Psoas muscle (tissue), 8 donors: ENCODE results near the gene TPO. TPM values are rescaled to one million over a fixed set of nuclear protein-coding genes. Genes with fewer than 3 reads are reported as not detected.

Experiments
- ATAC-seq, 4 donors: fragments of 200-7000 bp; cut with Tn5 transposase; one replicate each; pipeline ENCODE4 v1.9.1; 2020; ENCODE audit warnings: moderate library complexity in 3 of 4, mild to moderate bottlenecking in 2 of 4
- DNase-seq, 2 donors: peaks; one replicate each; pipeline ENCODE4 v3.0.0-alpha.2; 2020
- H3K27ac ChIP-seq: fragments of 200-600 bp; one replicate; pipeline ENCODE4 v1.8.0; 2022
- H3K27me3 ChIP-seq, 3 donors: fragments of 200-600 bp in 1 of 3; one replicate each; pipeline versions ENCODE4 v1.6.1 to v1.8.0; 2013 to 2022; ENCODE audit warnings: low read length in 2 of 3, mild to moderate bottlenecking in 2 of 3, moderate library complexity in 1 of 3; ENCODE audit not compliant: insufficient read depth in 3 of 3
- H3K36me3 ChIP-seq, 2 donors: fragments of 200-600 bp in 1 of 2; one replicate each; pipeline versions ENCODE4 v1.6.1 to v1.8.0; 2013 to 2022; ENCODE audit warnings: low read depth in 1 of 2, mild to moderate bottlenecking in 1 of 2, moderate library complexity in 1 of 2; ENCODE audit not compliant: insufficient read depth in 1 of 2
- H3K4me1 ChIP-seq: fragments of 200-600 bp; one replicate; pipeline ENCODE4 v1.8.0; 2022
- H3K4me3 ChIP-seq: fragments of 200-600 bp; one replicate; pipeline ENCODE4 v1.8.0; 2022; ENCODE audit warnings: mild to moderate bottlenecking
- H3K9me3 ChIP-seq: fragments of 200-600 bp; one replicate; pipeline ENCODE4 v1.8.0; 2022
- CTCF ChIP-seq: fragments of 200-600 bp; IDR thresholded peaks from one replicate; pipeline ENCODE4 v1.8.0; 2022; ENCODE audit warnings: antibody characterized with exemption
- WGBS, 3 donors: extraction: QIAGEN DNeasy Blood & Tissue Kit; methylation state at CpG; one replicate each; pipeline versions ENCODE4 v1.1.6 to v1.1.7; 2013; 5-methylcytosine and 5-hydroxymethylcytosine counted together
- intact Hi-C, 2 donors: fragments of 100-400 bp; cut with DNase I; formaldehyde crosslinking; loops; one replicate each; pipeline versions ENCODE4 v1.11.0 to v1.14.2; 2022
- polyA plus RNA-seq, 3 donors: library from polyadenylated mRNA; stranded (reverse); fragments of 200-250 nt; gene quantifications; one replicate each; pipeline ENCODE4 v1.2.3, GENCODE V29; 2013
- total RNA-seq, 4 donors: library from RNA; stranded (reverse); fragmentation: NEBNext Ultra II Directional in 2 of 4; extraction: Animal tissue kit (Norgen Biotek cat#: 25700) in 2 of 4; gene quantifications; one replicate each; pipeline versions ENCODE4 v1.2.1 to v1.2.4, GENCODE V29; 2021 to 2023
- donor health status: healthy with polysubstance abuse.
- donor health status: DM: no; HTN: no; CAD: no; lungs with moderate emphysema.
- donor health status: Bipolar disorder and iron deficiency.
- donor health status: healthy.
- donor health status: DM: yes; HTN: yes; CAD: no.
- donor health status: DM: no; HTN: no; CAD: no.
- donor health status: DM: no; HTN: no; CAD: no.
- donor health status: DM: yes; HTN: yes; CAD: no.

TPO gene
- total and polyA plus RNA-seq, 7 donors, result 2.1 to 4.5 (median 3.8) TPM

GRCh38 chr2:1422716-1423285 lies 9.5 kb downstream of the TPO start:
- WGBS, 3 donors, result 88 to 90% (median 88%) methylated on average over 26 of the region's 26 CpGs
- H3K27me3 ChIP-seq, result no peaks in the 10 kb centered on the region

GRCh38 chr2:1427086-1427485 lies 13.8 kb downstream of the TPO start:
- 87 to 97% (median 93%) methylated on average over 3 of the region's 3 CpGs for WGBS, 3 donors
- intact Hi-C loops, result no loop called here

More at GRCh38 chr2:1422716-1423285, 9.5 kb downstream of the TPO start:
- no peaks in the 10 kb centered on the region for H3K4me1 ChIP-seq
- H3K27ac ChIP-seq, result no peak overlapping the region
- TF ChIP-seq CTCF, result no peak
- no peaks in the 10 kb centered on the region for H3K9me3 ChIP-seq
- H3K4me3 ChIP-seq, result no peak overlapping the region
- ATAC-seq, result no peak
- intact Hi-C loops, result no loop called here
- no peaks in the 10 kb centered on the region for H3K36me3 ChIP-seq
- DNase-seq, result no peak

DNA sequence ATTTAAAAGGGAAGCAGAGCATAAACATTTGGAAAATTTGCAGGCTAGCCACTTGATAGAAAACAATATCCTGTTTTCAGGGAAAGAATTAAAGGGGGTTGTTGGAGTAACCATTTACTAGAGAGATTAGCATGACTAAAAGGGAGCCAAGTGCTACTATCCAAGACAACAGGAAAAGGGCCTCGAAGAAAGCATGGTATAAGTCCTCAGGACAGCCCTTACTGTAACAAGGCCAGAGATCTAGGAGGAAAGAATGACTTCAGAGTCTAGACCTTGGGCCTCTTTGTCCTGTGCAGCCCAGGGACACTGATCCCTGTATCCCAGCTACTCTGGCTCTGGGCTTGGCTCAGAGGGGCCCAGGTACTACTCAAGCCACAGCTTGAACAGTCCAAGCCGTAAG lies 16.6 kb downstream of the TPO start:
- H3K27ac ChIP-seq, result no peak overlapping the region
- H3K27me3 ChIP-seq, result no peaks in the 10 kb centered on the region
- intact Hi-C loops, result no loop called here
- no peak for DNase-seq
- no peaks in the 10 kb centered on the region for H3K4me1 ChIP-seq
- no peak for ATAC-seq
- WGBS, 3 donors, result 75 to 88% (median 79%) methylated on average over 2 of the region's 2 CpGs
- H3K36me3 ChIP-seq, result no peaks in the 10 kb centered on the region
- no peak for TF ChIP-seq CTCF
- H3K9me3 ChIP-seq, result no peaks in the 10 kb centered on the region
- H3K4me3 ChIP-seq, result no peak overlapping the region

More at GRCh38 chr2:1427086-1427485, 13.8 kb downstream of the TPO start:
- no peak overlapping the region for H3K4me3 ChIP-seq
- no peak overlapping the region for H3K27ac ChIP-seq
- no peaks in the 10 kb centered on the region for H3K36me3 ChIP-seq
- no peaks in the 10 kb centered on the region for H3K27me3 ChIP-seq
- TF ChIP-seq CTCF, result no peak
- no peaks in the 10 kb centered on the region for H3K4me1 ChIP-seq
- H3K9me3 ChIP-seq, result no peaks in the 10 kb centered on the region
- no peak for ATAC-seq
- no peak for DNase-seq

DNA sequence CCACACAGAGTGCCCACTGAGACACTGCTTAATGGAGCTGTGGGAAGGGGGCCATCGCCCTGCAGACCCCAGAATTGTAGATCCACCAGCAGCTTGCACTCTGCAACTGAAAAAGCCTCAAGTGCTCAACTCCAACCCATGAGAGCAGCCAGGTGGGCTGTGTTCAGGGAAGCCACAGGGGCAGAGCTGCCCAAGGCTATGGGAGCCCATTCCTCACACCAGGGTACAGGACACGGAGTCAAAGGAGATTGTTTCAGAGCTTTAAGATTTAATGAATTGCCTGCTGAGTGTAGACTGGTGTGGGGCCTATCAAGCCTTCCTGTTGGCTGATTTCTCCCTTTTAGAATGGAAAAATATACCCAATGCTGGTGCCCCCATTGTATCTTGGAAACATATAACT lies 17.2 kb downstream of the TPO start:
- 86 to 91% (median 89%) methylated on average over 2 of the region's 2 CpGs for WGBS, 3 donors

More for the DNA sequence above, 17.2 kb downstream of the TPO start:
- Histone ChIP-seq H3K36me3 (no peaks in the 10 kb centered on the region), H3K27ac (no peak overlapping the region), H3K4me1 (no peaks in the 10 kb centered on the region), H3K4me3 (no peak overlapping the region), H3K9me3 (no peaks in the 10 kb centered on the region), H3K27me3 (no peaks in the 10 kb centered on the region)
- no peak for TF ChIP-seq CTCF
- no peak for DNase-seq
- ATAC-seq, result no peak
- intact Hi-C loops, result no loop called here
